GM18505 (cell line): Measurements from ENCODE around the gene TACR1.
"Not testable (repeated sequence)": the region's sequence is repeated elsewhere in the genome, so short reads cannot be mapped to it uniquely, and the experiment has no call there.

Source experiments
- ATAC-seq: cut with Tn5 transposase; IDR thresholded peaks from one replicate; pipeline ENCODE4 v1.9.1; 2021; ENCODE audit not compliant: unreplicated experiment
- POLR2A ChIP-seq: IDR thresholded peaks from 4 replicates; pipeline ENCODE4 v1.6.1; 2011; ENCODE audit warnings: borderline replicate concordance; ENCODE audit not compliant: insufficient read depth, insufficient read length; ENCODE audit errors: extremely low read depth

The TACR1 gene

DNA sequence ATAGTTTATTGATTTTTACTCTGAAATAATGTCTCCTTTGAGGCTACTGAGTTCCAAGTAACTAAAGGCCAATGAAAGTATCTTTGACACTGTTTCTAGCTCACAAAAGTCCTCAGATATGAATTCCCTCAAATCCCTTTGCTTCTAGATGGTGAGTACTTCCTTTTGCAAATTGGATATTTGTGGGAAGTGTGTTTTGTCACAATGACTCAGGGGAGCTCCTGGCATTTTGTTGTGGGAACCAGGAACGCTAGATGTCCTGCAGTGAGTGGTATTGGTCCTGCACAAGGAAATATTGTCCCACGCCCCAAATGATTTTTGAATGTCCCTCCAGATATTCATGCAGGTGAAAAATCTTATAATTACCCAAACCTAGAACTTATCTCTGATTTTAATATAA is 24.3 kb downstream of the TACR1 start:
- no peak for TF ChIP-seq POLR2A
- no peak for ATAC-seq

DNA sequence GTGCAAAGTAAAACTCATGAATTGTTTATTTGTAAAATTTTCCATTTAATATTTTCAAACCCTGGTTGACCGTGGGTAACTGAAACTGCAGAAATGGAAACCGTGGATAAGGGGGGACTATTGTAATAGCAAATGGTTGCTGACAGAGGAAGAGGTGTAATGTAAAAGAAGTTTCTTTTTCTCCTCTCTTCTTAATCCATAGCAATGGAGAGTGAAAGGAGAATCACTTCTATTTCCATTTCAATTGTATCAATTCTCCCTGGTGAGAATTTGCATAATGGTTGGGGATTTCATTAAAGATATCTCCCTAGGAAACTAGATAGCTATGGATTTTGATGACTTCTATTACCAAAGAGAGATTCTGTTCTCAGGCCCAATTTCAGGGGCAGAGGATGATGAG is 24.8 kb downstream of the TACR1 start:
- ATAC-seq, result no peak
- no peak for TF ChIP-seq POLR2A

DNA sequence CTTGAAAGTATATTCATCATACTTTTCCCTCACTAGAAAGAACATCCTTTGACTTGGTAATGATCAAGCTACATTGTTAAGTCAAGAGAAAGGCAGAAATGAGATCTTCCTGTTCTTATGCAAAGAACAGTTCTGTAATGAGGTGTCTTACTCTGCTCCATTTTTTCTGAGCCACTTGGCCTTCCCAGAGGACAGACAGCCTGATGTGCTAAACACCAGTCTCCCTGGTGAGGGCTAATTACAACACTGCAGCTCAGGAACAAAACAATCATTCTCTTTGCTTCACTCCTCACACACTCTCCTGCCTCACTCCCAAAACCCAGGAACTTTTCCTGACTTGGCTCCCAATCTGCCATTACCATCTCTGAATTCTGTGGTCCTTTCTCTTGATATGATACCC is 25.6 kb downstream of the TACR1 start:
- TF ChIP-seq POLR2A, result no peak
- ATAC-seq, result no peak

DNA sequence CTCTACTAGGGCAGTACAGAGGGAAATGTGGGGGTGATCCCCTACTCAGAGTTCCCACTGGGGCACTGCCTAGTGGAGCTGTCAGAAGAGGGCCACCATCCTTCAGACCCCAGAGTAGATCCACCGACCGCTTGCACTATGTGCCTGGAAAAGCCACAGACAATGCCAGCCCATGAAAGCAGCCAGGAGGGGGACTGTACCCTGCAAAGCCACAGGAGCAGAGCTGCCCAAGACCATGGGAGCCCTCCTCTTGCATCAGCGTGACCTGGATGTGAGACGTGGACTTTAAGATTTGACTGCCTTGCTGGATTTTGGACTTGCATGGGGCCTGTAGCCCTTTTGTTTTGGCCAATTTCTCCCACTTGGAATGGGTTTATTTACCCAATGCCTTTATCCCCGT is 27.9 kb downstream of the TACR1 start:
- not testable (repeated sequence) for ATAC-seq

DNA sequence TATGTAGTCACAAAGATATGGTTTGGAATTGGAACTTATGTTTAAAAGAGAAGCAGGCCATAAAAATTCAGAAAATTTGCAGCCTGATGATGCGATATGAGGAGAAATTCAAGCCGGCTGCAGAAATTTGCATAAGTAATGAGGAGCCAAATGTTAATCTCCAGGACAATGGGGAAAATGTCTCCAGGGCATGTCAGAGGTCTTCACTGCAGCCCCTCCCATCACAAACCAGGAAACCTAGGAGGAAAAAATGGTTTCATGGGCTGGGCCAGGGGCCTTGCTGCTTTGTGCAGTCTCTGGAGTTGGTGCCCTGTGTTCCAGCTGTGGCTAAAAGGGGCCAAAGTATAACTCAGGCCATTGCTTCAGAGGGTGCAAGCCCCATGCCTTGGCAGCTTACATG is 28.4 kb downstream of the TACR1 start:
- ATAC-seq, result no peak
- no peak for TF ChIP-seq POLR2A

DNA sequence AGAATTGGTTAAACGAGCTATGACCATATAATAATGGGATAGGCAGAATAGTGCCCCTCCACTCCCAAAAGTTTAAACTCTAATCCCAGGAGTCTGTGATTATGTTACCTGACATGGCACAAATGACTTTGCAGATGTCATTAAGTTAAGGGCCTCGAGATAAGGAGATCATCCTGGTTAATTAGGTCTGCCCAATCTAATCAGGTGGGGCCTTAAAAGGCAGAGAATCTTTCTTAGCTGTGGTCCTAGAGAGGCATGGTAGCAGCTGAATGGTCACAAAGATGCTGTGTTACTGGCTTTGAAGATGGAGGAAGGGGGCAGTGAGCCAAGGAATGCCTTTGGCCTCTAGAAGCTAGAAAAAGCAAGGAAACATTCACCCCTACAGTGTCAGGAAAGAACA is 31.1 kb downstream of the TACR1 start:
- no peak for ATAC-seq

DNA sequence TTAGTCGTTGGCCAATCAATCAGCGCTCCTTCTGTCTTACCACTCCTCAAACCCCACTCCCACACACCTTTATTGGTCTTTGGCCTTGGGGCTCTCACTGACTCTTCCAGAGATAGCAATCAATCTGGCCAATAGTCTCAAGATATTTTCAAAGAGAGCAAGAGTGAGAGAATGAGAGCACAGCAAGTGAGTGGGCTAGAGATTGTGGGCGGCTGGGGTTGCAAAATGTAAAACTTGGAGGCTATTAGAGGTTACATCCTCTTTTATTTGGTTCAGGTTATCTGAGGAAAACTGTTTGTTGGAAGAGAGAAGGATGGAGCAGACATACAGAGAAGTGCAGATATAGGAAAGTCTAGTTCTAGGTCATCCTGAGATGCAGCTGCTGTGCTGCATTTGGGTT is 32.8 kb downstream of the TACR1 start:
- TF ChIP-seq POLR2A, result no peak
- ATAC-seq, result no peak

More for the DNA sequence above, 31.1 kb downstream of the TACR1 start:
- TF ChIP-seq POLR2A, result no peak

GRCh38 chr2:75162897-75163296 is 36.4 kb downstream of the TACR1 start:
- no peak for ATAC-seq
- no peak for TF ChIP-seq POLR2A

DNA sequence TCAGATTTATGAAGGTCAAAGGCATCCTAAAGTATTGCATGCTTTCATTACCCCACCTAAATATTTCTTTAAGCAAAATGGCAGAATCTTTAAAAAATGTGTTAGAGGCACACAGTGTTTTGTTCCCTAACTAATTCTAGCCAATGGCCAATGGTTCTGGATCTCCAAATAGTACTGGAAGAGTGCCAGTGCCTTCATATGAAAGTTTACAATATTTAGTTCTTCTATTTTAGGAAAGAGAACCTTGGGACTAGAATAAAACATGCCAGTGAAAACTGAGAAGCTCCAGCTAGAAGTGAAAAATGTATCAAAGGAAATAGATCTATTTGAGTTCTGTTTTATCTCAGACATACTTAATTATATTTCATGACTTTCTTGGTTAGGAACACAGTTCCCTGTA is 37.1 kb downstream of the TACR1 start:
- no peak for ATAC-seq
- TF ChIP-seq POLR2A, result no peak

- TF ChIP-seq POLR2A, result no peak
Measured at GRCh38 chr2:75157435-75157834, 41.9 kb downstream of the TACR1 start.

GRCh38 chr2:75155115-75155514 is 44.2 kb downstream of the TACR1 start:
- ATAC-seq, result no peak

More at GRCh38 chr2:75157435-75157834, 41.9 kb downstream of the TACR1 start:
- no peak for ATAC-seq

GRCh38 chr2:75153221-75153620 is 46.1 kb downstream of the TACR1 start:
- no peak for ATAC-seq
- TF ChIP-seq POLR2A, result no peak

More at GRCh38 chr2:75155115-75155514, 44.2 kb downstream of the TACR1 start:
- TF ChIP-seq POLR2A, result no peak

GRCh38 chr2:75152243-75152642 is 47.1 kb downstream of the TACR1 start:
- not testable (repeated sequence) for ATAC-seq

- ATAC-seq, result not testable (repeated sequence)
Measured at GRCh38 chr2:75147884-75148283, 51.4 kb downstream of the TACR1 start.

DNA sequence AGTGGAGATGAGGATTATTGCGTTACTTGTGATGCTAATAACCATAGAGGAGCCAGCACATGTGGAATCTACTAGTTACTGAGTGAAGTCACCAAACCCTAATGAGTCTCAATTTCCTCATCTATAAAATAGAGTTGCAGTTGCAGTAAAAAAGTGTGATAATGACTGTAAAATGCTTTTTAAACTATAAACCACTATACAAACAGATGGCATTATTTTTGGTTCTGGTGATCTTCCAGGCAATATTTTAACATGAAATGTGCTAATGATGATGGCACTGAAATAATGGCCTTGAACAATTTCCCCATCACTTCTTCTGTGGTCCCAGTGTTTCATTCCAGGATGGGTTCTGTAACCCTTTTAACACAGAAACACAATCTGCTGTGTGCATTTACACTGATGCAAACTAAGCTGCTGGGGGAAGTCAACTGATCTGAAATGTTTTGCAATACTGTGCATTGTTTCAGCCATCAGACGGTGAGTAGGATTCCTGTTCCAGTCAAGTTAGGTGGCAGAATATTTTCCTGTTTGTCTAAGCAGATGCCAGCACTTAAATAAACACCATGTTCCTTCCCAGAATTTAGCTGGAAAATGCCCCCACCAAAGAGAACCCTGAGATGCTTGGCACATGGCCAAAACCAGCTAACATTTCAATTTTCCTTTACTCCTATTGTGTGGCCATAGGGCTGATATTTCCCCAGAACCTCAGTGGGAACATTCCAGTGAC is 52.6 kb downstream of the TACR1 start:
- no peak for ATAC-seq
- TF ChIP-seq POLR2A, result no peak

DNA sequence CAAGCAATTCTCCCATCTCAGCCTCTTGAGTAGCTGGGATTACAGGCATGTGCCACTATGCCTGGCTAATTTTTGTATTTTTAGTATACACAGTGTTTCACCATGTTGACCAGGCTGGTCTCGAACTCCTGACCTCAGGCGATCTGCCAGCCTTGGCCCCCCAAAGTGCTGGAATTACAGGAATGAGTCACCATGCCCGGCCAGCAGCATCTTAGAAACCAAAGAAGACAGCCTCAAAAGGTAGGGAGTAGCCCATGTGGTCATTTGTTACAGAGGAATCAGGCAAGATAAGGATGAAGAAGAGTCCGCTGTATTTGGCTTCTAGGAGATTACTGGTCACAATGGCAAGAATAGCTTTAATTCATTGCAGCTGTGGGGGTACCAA is 53.1 kb downstream of the TACR1 start:
- ATAC-seq, result not testable (repeated sequence)
